Smooth muscle cell (in vitro differentiated cells): ENCODE data around the gene HOXD13. TPM values are rescaled to one million over a fixed set of nuclear protein-coding genes. Genes with fewer than 3 reads are reported as not detected.

Source experiments
- DNase-seq: peaks from one replicate; lab custom pipeline; 2025; ENCODE audit not compliant: unreplicated experiment; lab: John Stamatoyannopoulos, UW
- H2AFZ ChIP-seq: fragments of 200-600 bp; sonication (generic); 2 replicates; pipeline ENCODE4 v1.6.0; 2016; ENCODE audit warnings: antibody characterized with exemption, low read depth, mild to moderate bottlenecking
- H3F3A ChIP-seq: fragments of 200-600 bp; sonication (generic); 2 replicates; pipeline ENCODE4 v1.6.0; 2017; ENCODE audit warnings: antibody characterized with exemption, low read depth
- H3K27ac ChIP-seq: fragments of 200-600 bp; sonication (generic); 2 replicates; pipeline ENCODE4 v1.5.1; 2016; ENCODE audit warnings: low read depth, mild to moderate bottlenecking
- H3K27me3 ChIP-seq: fragments of 200-600 bp; sonication (generic); 2 replicates; pipeline ENCODE4 v1.6.1; 2016; ENCODE audit warnings: low read depth, mild to moderate bottlenecking
- H3K36me3 ChIP-seq: fragments of 200-600 bp; sonication (generic); 2 replicates; pipeline ENCODE4 v1.5.1; 2016; ENCODE audit warnings: low read depth
- H3K4me1 ChIP-seq: fragments of 200-600 bp; sonication (generic); 2 replicates; pipeline ENCODE4 v1.5.1; 2016; ENCODE audit warnings: low read depth
- H3K4me2 ChIP-seq: fragments of 200-600 bp; sonication (generic); 2 replicates; pipeline ENCODE4 v1.6.0; 2016; ENCODE audit warnings: mild to moderate bottlenecking
- H3K4me3 ChIP-seq: fragments of 200-600 bp; sonication (generic); 2 replicates; pipeline ENCODE4 v1.5.1; 2016; ENCODE audit warnings: mild to moderate bottlenecking
- H3K79me2 ChIP-seq: fragments of 200-600 bp; sonication (generic); 2 replicates; pipeline ENCODE4 v1.6.0; 2016; ENCODE audit warnings: low read depth, mild to moderate bottlenecking
- H3K9ac ChIP-seq: fragments of 200-600 bp; sonication (generic); 2 replicates; pipeline ENCODE4 v1.6.0; 2016; ENCODE audit warnings: low read depth
- H3K9me3 ChIP-seq: fragments of 200-600 bp; sonication (generic); replicated peaks from 2 replicates; pipeline ENCODE4 v1.5.1; 2016; ENCODE audit warnings: low read depth
- H4K20me1 ChIP-seq: fragments of 200-600 bp; sonication (generic); 2 replicates; pipeline ENCODE4 v1.6.0; 2016; ENCODE audit warnings: low read depth
- CTCF ChIP-seq: fragments of 200-600 bp; sonication (generic); IDR thresholded peaks from 2 replicates; pipeline ENCODE4 v1.5.1; 2017; ENCODE audit warnings: borderline replicate concordance, mild to moderate bottlenecking, antibody characterized with exemption; ENCODE audit not compliant: insufficient read depth, poor library complexity, severe bottlenecking
- WGBS: methylation state at CpG from one replicate; pipeline ENCODE4 v1.1.7; 2016; ENCODE audit warnings: low lambda C conversion rate; 5-methylcytosine and 5-hydroxymethylcytosine counted together
- polyA plus RNA-seq: library from polyadenylated mRNA; unstranded; fragments of >200 nt; fragmentation: Nextera tagmentation; extraction: Ambion mirVana; gene quantifications from 2 replicates; pipeline ENCODE4 v1.2.1, GENCODE V29; 2016
- total RNA-seq: library from RNA; depleted of rRNA; stranded (reverse); fragments of >200 nt; gene quantifications from 2 replicates; pipeline ENCODE4 v1.2.3, GENCODE V29; 2014

Gene HOXD13
- total and polyA plus RNA-seq, 2 experiments from 2014 or later, result 0.31 to 1.9 TPM

GRCh38 chr2:176140513-176141317 is 48.2 kb downstream of the HOXD13 start:
- Histone ChIP-seq H3K9me3 (no peaks in the 10 kb centered on the region), H3K9ac (no peak overlapping the region), H3K27ac (no peak overlapping the region), H3K4me3 (peak overlapping the region; percentile 61), H3K79me2 (no peaks in the 10 kb centered on the region), H3F3A (no peaks in the 10 kb centered on the region), H3K27me3 (peaks cover 95% of the 10 kb centered on the region), H3K36me3 (no peaks in the 10 kb centered on the region), H3K4me2 (peak overlapping the region; percentile 84), H4K20me1 (no peaks in the 10 kb centered on the region), H3K4me1 (no peaks in the 10 kb centered on the region), H2AFZ (peak overlapping the region; percentile 80)
- peak; percentile 95 for TF ChIP-seq CTCF
- WGBS, result 7% methylated on average over 41 of the region's 48 CpGs
- peak; percentile 65 for DNase-seq

DNA sequence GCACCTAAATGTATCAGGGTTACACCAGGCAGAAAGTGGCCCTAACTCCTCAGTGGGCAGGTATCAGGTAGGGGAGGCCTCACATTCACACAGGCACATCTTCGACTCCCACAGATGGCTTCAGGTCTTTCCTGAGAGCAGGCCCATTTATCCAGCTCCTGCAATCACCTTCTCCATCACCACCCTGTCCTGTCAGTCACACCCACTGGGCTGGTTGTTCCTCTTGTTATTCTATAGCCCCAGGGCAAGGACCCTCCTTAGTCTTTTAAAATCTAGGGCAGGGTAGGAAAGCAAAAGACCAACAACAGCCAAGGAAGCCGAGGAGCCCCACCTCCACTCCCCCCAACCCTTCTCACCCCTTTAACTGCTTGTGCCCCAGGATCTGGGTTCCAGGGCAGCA is 49.8 kb downstream of the HOXD13 start:
- H3K4me1 ChIP-seq, result no peaks in the 10 kb centered on the region
- no peak overlapping the region for H3K4me2 ChIP-seq
- no peaks in the 10 kb centered on the region for H3F3A ChIP-seq
- no peak overlapping the region for H3K9ac ChIP-seq
- H3K79me2 ChIP-seq, result no peaks in the 10 kb centered on the region
- H3K9me3 ChIP-seq, result no peaks in the 10 kb centered on the region
- no peak overlapping the region for H3K27ac ChIP-seq
- no peak overlapping the region for H2AFZ ChIP-seq
- DNase-seq, result no peak
- no peaks in the 10 kb centered on the region for H4K20me1 ChIP-seq
- no peaks in the 10 kb centered on the region for H3K36me3 ChIP-seq
- WGBS, result 82% methylated on average over 2 of the region's 2 CpGs
- H3K27me3 ChIP-seq, result peaks cover 95% of the 10 kb centered on the region
- no peak overlapping the region for H3K4me3 ChIP-seq
- TF ChIP-seq CTCF, result no peak

Other genes starting within 250 kb of the HOXD13 start
- 38.5 and 51.4 TPM in 2 replicates for gene LNPK, start 90.5 kb upstream of the HOXD13 start, total RNA-seq
- gene LNPK, start 90.5 kb upstream of the HOXD13 start, polyA plus RNA-seq, result 14.4 and 23.4 TPM in 2 replicates
- gene EVX2, start 8.8 kb upstream of the HOXD13 start, total RNA-seq, result 0.04 TPM in 1 of 2 replicates, not detected in the other
- not detected in 2 replicates for gene EVX2, start 8.8 kb upstream of the HOXD13 start, polyA plus RNA-seq
- gene HOXD12, start 7.1 kb downstream of the HOXD13 start, total RNA-seq, result 0.54 TPM in 1 of 2 replicates, not detected in the other
- gene HOXD12, start 7.1 kb downstream of the HOXD13 start, polyA plus RNA-seq, result not detected in 2 replicates
- 4.4 and 9.8 TPM in 2 replicates for gene HOXD11, start 14.6 kb downstream of the HOXD13 start, total RNA-seq
- 7.9 and 9.0 TPM in 2 replicates for gene HOXD11, start 14.6 kb downstream of the HOXD13 start, polyA plus RNA-seq
- 6.7 and 9.9 TPM in 2 replicates for gene HOXD10, start 24.1 kb downstream of the HOXD13 start, total RNA-seq
- gene HOXD10, start 24.1 kb downstream of the HOXD13 start, polyA plus RNA-seq, result 10.6 and 11.4 TPM in 2 replicates
- 0.45 and 0.49 TPM in 2 replicates for gene HOXD9, start 30.0 kb downstream of the HOXD13 start, total RNA-seq
- 1.4 and 2.2 TPM in 2 replicates for gene HOXD9, start 30.0 kb downstream of the HOXD13 start, polyA plus RNA-seq
- 0.13 and 2.0 TPM in 2 replicates for gene HOXD8, start 37.0 kb downstream of the HOXD13 start, total RNA-seq
- gene HOXD8, start 37.0 kb downstream of the HOXD13 start, polyA plus RNA-seq, result not detected in 2 replicates
- gene HOXD4, start 58.8 kb downstream of the HOXD13 start, total RNA-seq, result 0.09 TPM in 1 of 2 replicates, not detected in the other
- gene HOXD4, start 58.8 kb downstream of the HOXD13 start, polyA plus RNA-seq, result not detected in 2 replicates
- 0.63 TPM in 1 of 2 replicates, not detected in the other for gene HOXD3, start 64.6 kb downstream of the HOXD13 start, total RNA-seq
- not detected in 2 replicates for gene HOXD3, start 64.6 kb downstream of the HOXD13 start, polyA plus RNA-seq
- not detected in 2 replicates for gene HOXD1, start 95.9 kb downstream of the HOXD13 start, total RNA-seq
- gene HOXD1, start 95.9 kb downstream of the HOXD13 start, polyA plus RNA-seq, result not detected in 2 replicates
- 27.7 and 36.2 TPM in 2 replicates for gene MTX2, start 176.7 kb downstream of the HOXD13 start, total RNA-seq
- 39.2 and 41.3 TPM in 2 replicates for gene MTX2, start 176.7 kb downstream of the HOXD13 start, polyA plus RNA-seq